Measurements from ENCODE around the gene KYAT1.

GRCh38 chr9:128891321-128892220, 9.8 kb upstream of the KYAT1 start:
- TF ChIP-seq POLR2A (IDR thresholded peaks at IDR 0.05; ENCODE audit: low read length) (no peak), GATA1 (IDR thresholded peaks at IDR 0.05; ENCODE audit: low read depth, low read length) (no peak)

Data from erythroblast (primary cell).